Ishikawa (cell line): ENCODE measurements around the gene FAM98C.

Experiments used
- CEBPB ChIP-seq: IDR thresholded peaks from 2 replicates; pipeline ENCODE4 v1.6.1; 2012
- CREB1 ChIP-seq: IDR thresholded peaks from 2 replicates; pipeline ENCODE4 v1.6.1; 2012; ENCODE audit warnings: low read depth
- EGR1 ChIP-seq: IDR thresholded peaks from 2 replicates; pipeline ENCODE4 v1.6.1; 2012
- EP300 ChIP-seq: IDR thresholded peaks from 2 replicates; pipeline ENCODE4 v1.6.1; 2012; ENCODE audit warnings: borderline replicate concordance
- RAD21 ChIP-seq: IDR thresholded peaks from 2 replicates; pipeline ENCODE4 v1.6.1; 2012; ENCODE audit warnings: low read depth
- TAF1 ChIP-seq: IDR thresholded peaks from 2 replicates; pipeline ENCODE4 v1.6.1; 2012; ENCODE audit warnings: low read depth, mild to moderate bottlenecking
- TCF12 ChIP-seq: IDR thresholded peaks from 2 replicates; pipeline ENCODE4 v1.6.1; 2012; ENCODE audit warnings: low read depth
- YY1 ChIP-seq: IDR thresholded peaks from 2 replicates; pipeline ENCODE4 v1.6.1; 2012; ENCODE audit warnings: low read depth
- ZBTB7A ChIP-seq: IDR thresholded peaks from 2 replicates; pipeline ENCODE4 v1.6.1; 2012; ENCODE audit warnings: low read depth
- TF ChIP-seq, protein P1 (sequence below): IDR thresholded peaks from 2 replicates; pipeline ENCODE4 v1.6.1; 2012
- TF ChIP-seq, protein P2 (sequence below): IDR thresholded peaks from 2 replicates; pipeline ENCODE4 v1.6.1; 2012

The FAM98C gene

DNA sequence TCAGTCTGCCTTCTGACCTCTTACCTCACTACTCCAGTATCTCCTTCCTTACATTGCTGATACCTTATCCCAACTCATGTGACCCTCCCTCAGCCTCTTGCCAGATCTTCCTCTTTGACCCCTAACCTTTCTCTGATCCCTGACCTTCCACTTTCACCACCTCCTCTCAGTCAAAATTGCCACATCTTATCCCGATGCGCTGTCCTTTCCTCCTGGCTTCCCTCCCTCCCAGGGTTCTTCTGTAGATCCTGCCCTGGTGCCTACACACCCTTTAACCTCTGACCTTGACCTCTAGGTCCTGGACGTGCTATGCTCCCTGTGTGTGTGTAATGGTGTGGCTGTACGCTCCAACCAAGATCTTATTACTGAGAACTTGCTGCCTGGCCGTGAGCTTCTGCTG, 54.3 kb downstream of the FAM98C start:
- TF ChIP-seq RAD21 (no peak), EP300 (no peak), EGR1 (no peak), TAF1 (no peak), ZBTB7A (no peak), CREB1 (no peak), TCF12 (no peak), YY1 (no peak)
- TF ChIP-seq, protein P1, sequence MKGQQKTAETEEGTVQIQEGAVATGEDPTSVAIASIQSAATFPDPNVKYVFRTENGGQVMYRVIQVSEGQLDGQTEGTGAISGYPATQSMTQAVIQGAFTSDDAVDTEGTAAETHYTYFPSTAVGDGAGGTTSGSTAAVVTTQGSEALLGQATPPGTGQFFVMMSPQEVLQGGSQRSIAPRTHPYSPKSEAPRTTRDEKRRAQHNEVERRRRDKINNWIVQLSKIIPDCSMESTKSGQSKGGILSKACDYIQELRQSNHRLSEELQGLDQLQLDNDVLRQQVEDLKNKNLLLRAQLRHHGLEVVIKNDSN: no peak
- TF ChIP-seq, protein P2, sequence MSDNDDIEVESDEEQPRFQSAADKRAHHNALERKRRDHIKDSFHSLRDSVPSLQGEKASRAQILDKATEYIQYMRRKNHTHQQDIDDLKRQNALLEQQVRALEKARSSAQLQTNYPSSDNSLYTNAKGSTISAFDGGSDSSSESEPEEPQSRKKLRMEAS: no peak

DNA sequence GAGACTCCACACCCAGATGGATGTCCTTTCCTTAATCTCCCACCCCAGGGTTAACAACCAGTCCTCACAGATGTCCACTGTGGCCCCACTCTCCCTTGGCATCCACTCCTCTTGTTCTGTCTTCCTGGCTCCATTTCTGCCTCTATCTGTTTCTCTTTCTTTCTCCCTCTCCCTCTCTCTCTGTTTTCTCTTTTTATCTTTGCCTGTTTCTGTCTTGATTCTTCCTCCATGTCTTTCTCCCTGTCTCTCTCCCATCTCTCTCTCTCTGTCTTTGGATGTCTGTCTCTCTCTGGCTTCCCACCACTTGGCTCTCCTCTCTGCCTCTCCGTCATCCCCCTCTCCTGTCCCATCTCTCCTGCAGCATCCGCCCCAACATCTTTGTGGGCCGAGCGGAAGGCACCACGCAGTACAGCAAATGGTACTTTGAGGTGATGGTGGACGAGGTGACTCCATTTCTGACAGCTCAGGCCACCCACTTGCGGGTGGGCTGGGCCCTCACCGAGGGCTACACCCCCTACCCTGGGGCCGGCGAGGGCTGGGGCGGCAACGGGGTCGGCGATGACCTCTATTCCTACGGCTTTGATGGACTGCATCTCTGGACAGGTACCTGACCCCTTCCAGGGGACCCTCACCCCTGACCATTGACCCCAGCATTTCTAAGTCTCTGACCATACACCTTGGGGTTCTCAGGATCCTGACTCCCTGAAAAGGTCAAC, 55.0 kb downstream of the FAM98C start:
- no peak for TF ChIP-seq CEBPB
- TF ChIP-seq, protein P1: no peak
- TF ChIP-seq CREB1: no peak
- no peak for TF ChIP-seq TCF12
- no peak for TF ChIP-seq RAD21
